CD1c-positive myeloid dendritic cell (primary cell): ENCODE measurements around the gene COBL.

Experiments
- DNase-seq: peaks from one replicate; pipeline ENCODE4 v3.0.0-alpha.2; 2016; ENCODE audit errors: extremely low spot score

COBL gene

DNA sequence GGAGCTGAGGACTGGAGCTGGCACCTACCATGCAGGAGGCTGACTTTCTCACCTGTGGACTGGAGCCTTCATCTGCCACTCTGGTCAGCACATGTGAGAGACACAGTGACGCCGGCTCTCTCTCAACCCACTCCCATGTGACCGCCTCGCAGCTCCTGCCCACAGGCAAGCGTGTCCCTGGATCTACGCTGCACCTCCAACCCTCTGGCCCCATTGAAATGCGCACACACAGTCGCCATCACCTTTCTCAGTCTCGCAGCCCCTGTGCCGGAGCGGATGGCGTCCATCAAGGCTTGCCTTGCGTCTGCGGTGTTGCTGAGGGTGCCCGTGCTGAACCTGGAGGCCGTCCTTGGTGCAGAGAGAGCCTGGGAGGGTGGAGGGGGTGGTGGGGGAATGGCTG, 291.7 kb downstream of the COBL start:
- DNase-seq, result no peak

DNA sequence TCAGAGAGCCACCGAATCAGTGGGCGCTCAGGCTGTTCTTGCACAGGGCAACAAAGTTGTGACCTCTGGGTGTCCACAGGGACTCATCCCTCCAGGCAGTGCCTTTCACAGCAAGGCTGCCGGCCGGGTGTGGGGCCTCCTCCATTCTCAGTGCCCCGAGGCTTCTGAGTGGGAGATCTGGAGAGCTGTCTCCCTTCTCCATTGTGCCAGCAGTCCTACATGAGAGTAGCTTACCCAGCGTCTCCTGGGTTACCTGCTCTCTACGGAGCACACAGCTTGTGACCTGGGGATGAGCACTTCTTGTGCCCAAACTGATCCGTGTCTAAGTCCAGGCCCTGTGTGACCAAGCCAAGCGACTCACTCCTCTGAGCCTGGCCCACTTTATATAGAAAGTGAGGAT, 293.1 kb downstream of the COBL start:
- no peak for DNase-seq

- no peak for DNase-seq
These were observed 293.8 kb downstream of the COBL start for GRCh38 chr7:51022821-51023220.

DNA sequence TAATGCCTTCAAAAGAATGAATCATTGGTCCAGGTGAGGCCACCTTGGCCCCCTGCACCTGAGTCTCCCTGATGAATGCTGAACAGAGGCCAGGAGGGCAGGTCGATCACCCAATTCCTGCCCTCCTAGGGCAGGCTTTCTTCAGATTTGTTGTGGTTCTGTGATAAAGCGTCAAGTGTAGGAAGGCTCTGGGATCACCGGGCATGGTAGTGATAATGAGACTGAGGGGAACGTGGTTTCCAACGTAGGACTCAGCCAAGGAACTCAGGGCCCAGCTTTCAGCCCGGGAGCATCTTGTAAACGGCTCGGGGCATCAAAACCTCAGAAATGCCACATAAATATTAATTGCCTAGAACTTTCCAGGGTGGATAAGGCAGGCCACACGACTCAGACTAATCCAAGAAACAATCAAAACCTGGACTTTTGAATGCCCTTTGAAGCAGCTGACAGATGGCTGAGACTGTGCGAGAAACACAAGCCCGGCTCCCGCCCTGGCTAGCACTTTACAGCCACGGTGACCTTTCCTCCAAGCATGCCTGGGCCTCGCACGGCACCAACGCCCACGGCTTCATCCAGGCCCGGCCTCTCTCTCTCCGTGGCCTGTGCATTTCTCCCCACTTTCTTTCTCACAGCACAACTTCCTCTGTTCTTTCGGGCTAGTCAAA, 294.6 kb downstream of the COBL start:
- no peak for DNase-seq

- no peak for DNase-seq
These were observed 295.7 kb downstream of the COBL start for GRCh38 chr7:51020944-51021343.

DNA sequence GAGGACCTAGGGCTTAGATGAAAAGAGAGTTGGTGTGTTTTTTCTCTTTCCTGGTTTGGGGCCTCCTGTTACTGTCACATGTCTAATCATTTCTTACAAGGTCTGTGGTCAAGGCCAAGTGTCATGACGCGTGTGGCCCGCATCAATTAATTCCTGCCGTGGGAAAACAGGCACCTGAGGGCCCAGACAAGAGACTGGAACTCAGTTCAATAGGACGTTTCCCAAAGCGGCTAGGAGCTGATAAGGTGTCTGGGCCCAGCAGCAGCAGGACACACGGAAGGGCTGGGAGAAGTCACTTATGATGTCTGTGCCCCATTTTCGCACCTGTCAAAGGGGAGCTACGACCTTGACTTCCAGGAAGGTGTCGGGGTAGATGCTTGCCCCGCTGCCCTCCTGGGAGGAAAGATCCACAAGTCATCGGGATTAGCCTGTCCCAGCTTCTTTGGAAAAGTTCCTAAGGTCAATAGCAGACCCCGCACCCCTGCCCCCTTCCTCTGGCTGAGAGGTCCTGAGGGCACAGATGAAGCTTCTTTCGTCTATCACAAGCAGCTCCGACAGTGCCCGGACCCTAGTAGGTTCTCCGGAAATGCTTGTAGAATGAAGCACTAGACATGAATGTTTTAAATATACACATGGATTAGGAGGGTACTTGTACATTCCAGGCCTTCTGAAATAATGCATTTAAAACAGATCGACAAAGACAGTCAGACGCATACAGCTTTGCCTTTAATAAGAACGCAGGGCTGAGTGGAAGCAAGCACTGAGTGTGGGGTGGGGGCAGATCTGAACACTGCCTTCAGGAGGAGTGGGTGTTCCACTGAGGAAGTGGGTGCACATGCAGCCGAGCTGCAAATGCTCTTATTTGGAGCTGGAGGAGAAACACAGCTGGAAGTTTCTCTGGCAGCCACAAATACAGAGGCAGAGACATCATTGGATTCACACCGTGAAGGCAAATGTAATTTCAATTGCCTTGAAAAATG, 296.4 kb downstream of the COBL start:
- no peak for DNase-seq

DNA sequence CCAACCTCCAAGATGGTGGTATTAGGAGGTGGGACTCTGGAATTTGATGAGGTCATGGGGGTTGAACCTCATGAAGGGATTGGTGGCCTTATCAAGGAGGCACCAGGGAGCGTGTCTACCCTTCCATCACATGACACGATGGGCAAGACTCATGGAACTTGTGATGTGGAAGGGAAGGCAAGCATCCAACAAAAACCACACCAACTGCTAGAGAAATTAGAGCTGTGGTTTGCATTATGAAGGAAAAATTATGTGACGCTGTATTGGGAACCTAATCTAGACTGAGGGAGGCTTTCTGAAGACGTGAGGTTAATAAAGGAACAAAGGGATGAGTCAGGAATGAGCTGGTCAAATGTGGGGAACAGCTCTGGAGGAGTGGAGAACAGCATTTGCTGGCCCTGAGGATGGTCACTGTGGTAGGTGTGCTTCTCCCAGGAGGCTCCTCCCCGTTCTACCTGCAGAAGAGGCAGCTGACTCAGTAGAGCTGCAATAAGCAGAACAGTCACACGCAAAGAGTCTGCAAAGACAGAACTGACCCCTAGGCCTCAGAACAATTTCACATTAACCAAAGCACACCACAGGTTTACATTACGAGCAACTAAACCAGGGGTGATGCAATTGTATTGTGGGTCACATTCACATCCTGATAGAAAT, 297.3 kb downstream of the COBL start:
- DNase-seq, result no peak

GRCh38 chr7:51017576-51018535, 298.8 kb downstream of the COBL start:
- no peak for DNase-seq

GRCh38 chr7:51016546-51016945, 300.1 kb downstream of the COBL start:
- no peak for DNase-seq

DNA sequence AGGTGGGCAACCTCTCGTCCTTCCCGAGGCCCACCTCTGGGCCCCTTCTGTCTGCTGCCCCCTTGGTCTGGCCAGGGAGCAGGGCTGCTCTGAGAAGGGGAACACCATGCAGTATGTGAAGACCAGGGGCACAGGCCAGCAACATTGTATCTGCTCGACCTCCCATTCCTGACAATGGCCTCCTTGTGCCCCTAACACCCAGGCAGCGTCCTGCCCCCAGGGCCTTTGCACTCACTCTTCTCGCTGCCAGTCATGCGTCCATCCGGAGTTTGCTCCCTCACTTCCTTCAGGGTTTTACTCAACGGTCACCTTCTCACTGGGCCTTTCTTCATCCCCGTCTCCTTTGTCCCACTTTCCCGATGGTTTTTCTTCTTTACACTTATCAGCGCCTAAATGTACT, 301.0 kb downstream of the COBL start:
- DNase-seq, result no peak

DNA sequence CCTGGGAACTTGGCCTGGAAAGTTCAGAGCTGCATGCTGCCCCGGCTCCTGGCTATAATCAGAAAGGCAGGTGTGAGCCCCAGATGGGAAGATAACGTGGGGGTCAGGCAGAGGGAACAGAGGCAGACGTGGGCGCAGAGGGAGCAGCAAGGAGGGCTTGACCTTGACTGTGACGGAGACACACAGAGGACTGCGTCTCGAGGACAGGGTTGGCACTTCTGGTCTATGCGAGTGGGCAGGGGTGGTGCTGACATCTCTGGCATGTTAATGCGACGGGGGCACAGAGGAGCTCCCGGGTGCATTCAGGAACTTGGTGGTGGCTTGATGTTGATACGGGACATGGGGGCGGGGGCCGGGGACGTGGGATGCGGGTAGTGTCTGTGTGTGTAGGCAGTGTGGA, 301.8 kb downstream of the COBL start:
- no peak for DNase-seq

GRCh38 chr7:51013861-51014511, 302.6 kb downstream of the COBL start:
- no peak for DNase-seq

DNA sequence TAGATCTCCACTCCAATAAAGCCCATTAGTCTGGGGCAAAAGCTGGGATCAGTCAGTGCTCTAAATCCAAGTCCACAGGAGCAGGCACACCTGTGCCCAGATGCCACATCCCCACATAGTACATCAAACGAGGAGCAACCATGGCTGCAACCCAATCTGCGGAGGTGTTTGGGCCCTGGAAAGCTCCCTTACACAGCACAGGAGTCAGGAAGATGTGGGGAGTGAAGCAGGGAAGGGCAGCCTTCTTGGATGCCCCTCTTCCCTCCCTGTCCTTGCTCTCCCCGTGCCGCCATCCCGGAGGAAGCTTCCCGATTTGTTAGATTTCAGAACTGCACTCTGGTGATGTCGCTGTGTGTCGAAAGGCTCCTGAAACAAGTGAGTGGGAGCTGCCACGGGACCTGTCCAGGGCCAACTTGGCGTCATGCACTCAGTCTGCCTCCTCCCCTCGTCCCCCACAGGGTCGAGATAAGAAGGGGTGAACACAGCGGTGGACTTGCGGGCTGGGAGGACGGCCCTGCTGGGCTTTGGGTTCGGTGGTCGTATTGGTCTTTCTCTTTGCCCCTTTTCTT, 303.3 kb downstream of the COBL start:
- DNase-seq, result no peak

GRCh38 chr7:51012569-51013217, 303.9 kb downstream of the COBL start:
- DNase-seq, result no peak

DNA sequence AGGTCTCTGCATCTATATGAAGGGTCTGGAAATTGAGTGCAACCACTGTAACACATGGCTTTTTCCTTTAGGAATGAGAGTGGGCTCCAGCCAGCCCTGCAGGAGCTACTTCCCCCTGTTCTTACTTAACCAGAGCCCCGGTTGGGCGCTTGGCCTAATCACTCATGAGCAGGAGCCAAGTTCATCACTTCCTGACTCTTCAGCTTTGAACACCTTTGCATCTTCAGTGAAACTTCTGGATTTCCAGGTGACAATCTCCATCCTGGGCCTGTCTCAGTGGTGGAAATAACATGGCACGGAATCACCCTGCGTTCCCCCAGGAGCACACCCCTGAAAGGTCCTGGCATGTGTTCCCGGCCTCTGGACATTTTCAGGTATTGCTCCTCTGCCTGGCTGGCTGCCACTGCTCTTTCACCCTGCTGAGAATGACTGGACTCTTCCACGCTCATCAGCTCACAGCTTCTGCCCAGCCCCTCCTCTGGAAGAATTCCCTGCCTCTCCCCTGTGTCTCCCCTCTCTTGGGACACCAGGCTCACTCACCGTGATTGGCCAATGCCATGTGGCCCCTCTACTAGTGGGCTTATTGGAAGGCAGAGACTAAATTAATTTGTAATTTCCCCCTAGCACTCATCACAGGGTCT, 304.8 kb downstream of the COBL start:
- DNase-seq, result no peak

GRCh38 chr7:51010534-51010933, 306.1 kb downstream of the COBL start:
- no peak for DNase-seq

DNA sequence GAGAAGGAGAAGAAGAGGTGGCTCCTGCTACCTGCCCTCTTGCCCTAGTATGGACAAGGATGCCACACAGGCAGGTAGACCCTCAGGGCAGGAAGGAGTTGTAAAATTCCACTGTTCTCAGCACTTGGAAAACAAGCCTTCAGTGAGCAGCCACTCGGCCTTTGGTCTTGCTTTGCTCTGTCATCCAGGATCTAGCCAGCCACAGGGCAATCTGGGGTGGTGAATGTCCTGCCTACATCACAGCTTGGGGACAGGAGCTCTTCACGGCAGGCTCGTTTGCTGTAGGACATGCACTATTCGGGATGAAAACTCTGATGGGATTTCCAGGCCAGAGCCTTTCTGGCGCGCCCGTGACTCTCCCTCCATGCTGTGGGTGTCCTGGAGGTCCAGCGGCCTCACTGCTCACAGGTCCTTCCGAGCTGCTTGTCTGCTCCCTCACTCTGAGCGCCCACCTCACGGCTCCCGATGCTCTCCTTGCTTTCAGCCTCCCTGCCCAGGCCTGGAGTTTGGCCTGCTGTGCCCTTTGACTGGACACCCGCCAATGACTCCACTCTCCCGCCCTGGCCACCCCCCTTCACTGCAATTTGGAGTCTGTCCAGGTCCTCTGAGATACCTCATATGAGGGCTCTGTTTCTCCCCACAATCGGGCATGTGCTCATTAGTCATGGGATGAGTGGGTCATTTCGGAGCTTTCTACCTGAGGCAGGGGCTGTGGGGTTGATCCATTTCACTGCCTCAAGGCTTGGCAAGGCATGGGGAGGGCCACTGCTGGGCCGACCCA, 306.7 kb downstream of the COBL start:
- no peak for DNase-seq

- DNase-seq, result no peak
These were observed 308.8 kb downstream of the COBL start for GRCh38 chr7:51007551-51008505.
